CD4-positive, alpha-beta T cell treated with Interferon alpha-2 for 1 hour (primary cell): Measurements from ENCODE around the gene GTF2H4.
A peak's percentile ranks its signal among the peaks of the same experiment; 100 is the strongest.
"Not testable (repeated sequence)": the region's sequence is repeated elsewhere in the genome, so short reads cannot be mapped to it uniquely, and the experiment has no call there.

Experiments used
- DNase-seq, 2 donors: peaks; one replicate each; pipeline ENCODE4 v3.0.0-alpha.2; 2020 to 2022

The GTF2H4 gene

GRCh38 chr6:30907758-30908591 is at the start of gene GTF2H4:
TSS of gene GTF2H4 (plus strand) at chr6:30908207.
- DNase-seq: peak; percentile 94 to 96

DNA sequence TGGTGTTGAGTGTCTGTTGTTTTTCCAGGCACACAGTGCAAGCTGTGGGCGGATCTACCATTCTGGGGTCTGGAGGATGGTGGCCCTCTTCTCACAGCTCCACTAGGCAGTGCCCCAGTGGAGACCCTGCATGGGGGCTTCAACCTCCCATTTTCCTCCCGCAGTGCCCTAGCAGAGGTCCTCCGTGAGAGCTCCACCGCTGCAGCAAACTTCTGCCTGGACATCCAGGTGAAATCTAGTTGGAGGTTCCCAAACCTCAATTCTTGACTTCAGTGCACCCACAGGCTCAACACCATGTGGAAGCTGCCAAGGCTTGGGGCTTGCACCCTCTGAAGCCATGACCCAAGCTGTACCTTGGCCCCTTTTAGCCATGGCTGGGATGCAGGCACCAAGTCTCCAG is 48.3 kb upstream of the GTF2H4 start:
- DNase-seq: not testable (repeated sequence)

- no peak for DNase-seq
Observed at GRCh38 chr6:30861257-30862048, 46.6 kb upstream of the GTF2H4 start.

DNA sequence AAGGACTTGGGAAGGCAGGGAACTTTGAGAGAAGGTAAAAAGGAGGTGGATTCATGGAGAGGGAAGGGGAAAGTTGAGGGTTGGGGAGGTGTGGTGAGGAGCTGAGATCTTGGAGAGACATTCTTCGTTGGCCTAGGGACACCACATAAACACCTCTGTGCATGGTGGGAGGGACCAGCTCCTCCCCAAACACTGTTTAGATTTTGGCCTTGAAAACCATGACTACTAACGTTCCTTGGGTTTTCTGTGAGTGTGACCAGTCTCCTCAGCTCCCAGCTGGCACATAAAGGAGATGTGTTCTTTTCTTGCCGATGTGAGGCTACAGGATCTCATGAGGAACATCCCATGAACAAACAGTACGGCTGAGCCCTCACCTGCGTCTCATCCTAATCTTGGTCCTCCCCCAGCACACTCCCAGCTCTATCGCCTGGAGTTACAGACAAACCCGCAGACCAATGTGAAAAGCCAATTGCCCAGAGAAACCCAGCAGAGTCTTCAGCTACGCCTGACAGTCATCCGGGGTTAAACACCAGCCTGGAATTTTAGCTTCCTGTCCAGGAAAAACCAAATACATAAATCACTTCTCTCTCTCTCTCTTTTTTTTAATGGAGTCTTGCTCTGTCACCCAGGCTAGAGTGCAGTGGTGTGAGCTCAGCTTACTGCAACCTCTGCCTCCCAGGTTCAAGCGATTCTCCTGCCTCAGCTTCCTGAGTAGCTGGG is 45.7 kb upstream of the GTF2H4 start:
- DNase-seq: no peak

DNA sequence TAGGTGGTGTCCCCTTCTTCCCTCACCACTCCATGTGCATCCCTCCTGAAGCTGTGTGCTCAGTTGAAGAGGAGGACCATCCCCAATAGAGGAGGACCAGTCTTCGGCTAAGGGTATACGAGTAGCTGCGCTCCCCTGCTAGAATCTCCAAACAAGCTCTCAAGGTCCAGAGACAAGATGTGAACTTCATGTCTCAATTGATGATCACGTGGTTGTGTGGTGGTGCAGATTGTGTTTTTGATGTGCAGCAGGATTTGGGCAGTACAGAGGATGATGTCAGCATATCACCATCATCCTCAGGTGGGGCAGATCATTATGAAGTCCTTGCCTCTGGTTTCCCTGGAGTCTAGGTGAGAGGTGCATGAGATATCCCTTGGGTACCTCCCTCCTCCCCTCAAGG is 43.7 kb upstream of the GTF2H4 start:
- no peak for DNase-seq

GRCh38 chr6:30869241-30869749 is 38.7 kb upstream of the GTF2H4 start:
- DNase-seq: not testable (repeated sequence)

GRCh38 chr6:30870546-30870945 is 37.5 kb upstream of the GTF2H4 start:
- DNase-seq: no peak

DNA sequence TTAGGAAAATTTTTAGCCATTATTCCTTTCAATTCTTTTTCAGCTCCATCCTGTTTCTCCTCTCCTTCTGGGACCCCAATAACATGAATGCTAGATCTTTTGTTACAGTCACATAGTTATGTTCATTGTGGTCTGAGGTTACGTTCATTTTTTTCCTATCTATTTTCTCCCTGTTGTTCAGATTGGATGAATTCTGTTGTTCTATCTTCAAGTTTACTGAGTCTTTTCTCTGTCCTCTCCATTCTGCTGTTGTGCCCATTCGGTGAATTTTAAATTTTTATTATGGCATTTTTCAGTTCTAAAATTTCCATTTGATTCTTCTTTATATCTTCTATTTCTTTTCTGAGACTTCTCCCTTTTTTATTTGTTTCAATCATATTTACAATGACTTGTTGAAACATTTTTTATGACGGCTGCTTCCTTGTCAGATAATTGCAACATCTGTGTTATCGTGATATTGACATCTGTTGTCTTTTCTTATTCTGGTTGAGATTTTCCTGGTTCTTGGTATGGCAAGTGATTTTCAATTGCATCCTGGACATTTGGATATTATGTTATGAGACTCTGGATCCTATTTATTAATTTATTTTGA is 36.3 kb upstream of the GTF2H4 start:
- DNase-seq: no peak

- no peak for DNase-seq
Observed at GRCh38 chr6:30873137-30873640, 34.8 kb upstream of the GTF2H4 start.

DNA sequence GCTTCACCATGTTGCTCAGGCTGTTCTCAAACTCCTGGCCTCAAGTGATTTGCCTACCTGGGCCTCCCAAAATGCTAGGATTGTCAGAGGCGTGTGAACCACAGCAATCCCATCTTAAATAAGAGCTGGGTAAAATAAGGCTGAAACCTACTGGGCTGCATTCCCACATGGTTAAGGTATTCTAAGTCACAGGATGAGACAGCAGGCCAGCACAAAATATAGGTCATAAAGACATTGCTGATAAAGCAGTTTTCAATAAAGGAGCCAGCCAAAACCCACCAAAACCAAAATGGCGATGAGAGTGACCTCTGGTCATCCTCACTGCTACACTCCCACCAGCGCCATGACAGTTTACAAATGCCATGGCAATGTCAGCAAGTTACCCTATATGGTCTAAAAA is 34.2 kb upstream of the GTF2H4 start:
- DNase-seq: not testable (repeated sequence)

GRCh38 chr6:30875244-30876038 is 32.6 kb upstream of the GTF2H4 start:
- DNase-seq: no peak

GRCh38 chr6:30876039-30876730 is 31.8 kb upstream of the GTF2H4 start:
- no peak for DNase-seq

- peak; percentile 76 to 83 for DNase-seq
Observed at GRCh38 chr6:30877419-30878262, 30.4 kb upstream of the GTF2H4 start.

DNA sequence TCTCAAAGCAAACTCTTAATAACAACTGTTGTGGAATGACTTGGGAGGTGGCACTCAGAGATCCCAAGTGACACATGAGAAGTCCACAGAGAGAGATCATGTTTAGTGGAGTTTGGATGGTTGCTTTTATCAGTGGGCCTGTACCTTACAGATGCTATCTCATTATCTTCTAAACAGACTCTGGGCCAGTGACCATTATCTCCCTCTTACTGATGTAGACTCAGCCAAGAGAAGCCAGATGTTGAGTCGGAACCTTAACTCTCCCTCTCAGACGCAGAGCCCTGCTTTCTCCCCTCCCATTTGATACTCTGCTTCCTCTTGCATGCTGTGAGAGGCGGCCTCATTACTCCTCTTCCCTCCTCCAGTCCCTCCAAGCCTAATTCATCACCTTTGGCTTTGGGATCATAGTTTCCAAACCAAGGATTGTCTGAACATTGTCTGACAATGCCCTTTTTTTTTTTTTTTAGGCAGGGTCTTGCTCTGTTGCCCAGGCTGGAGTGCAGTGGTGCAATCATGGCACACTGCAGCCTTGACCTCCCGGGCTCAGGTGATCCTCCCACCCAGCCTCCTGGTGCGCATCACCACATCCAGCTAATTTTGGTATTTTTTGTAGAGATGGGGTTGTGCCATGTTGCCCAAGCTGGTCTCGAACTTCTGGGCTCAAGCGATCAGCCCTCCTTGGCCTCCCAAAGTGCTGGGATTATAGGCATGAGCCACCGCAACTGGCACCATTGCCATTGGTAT is 28.2 kb upstream of the GTF2H4 start:
- no peak for DNase-seq

GRCh38 chr6:30880698-30881252 is 27.2 kb upstream of the GTF2H4 start:
- DNase-seq: no peak

DNA sequence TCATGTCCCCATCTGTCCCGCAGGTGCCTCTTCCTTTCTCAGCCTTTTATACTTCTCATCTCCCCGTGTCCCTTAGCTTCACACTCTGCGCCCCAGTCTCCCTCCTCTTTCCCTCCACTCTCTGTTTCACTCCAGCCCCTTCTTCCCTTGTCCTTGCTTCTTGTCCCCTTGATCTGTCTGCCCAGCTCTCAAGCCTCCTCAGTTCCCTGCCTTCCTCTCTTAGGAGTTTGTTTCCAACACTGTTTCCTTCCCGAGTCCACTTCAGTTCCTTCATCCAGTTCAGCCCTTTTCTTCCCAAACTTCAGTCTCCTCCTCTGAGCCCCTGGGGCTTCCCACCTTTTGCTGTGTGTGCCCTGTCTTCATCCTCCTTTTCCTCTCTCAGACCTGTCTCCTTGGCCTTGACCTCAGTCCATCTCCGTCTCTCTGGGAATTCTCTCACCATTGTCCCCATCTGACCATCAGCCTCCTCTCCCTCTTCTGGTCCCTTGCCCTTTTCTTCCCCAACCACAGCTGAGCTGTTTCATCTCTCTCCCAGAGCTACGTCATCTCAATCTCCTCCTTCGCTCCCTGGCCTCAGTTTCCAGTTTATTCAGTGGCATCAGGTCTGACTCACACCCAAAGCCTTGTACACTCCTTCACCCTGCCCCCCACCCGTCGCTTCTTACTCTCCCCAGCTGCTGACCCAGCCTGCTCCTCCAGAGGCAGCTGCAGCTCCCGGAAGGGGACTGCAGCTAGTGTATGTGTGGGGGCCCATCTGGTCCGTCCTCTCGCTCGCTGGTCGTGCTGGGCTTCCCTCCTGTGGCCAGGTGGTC is 26.4 kb upstream of the GTF2H4 start:
- no peak for DNase-seq

- DNase-seq: no peak
Observed at GRCh38 chr6:30882204-30882758, 25.7 kb upstream of the GTF2H4 start.
